ENCODE measurements around the gene DNAH17. TPM values are rescaled to one million over a fixed set of nuclear protein-coding genes. Genes with fewer than 3 reads are reported as not detected.

Gene DNAH17
- total RNA-seq, 1 experiment from 2014 or later: 0.18 TPM

- peaks cover 3% of the 10 kb centered on the region; the same call in 1 of the 2 replicates for H3K36me3 ChIP-seq (ENCODE audit: control insufficient read depth, insufficient read depth, low read length)
- TF ChIP-seq TCF7L2 (IDR thresholded peaks at IDR 0.05; ENCODE audit: low read depth, low read length) (no peak), POLR2AphosphoS5 (IDR thresholded peaks at IDR 0.05; ENCODE audit: low read depth, low read length) (no peak), REST (IDR thresholded peaks at IDR 0.05; ENCODE audit: insufficient read depth in 1 of 2, low read depth in 2 of 2, low read length in 1 of 2) (no peak), SIN3A (IDR thresholded peaks at IDR 0.05; ENCODE audit: borderline replicate concordance, insufficient read depth, low read depth, low read length) (no peak)
- TF ChIP-seq, protein P1, sequence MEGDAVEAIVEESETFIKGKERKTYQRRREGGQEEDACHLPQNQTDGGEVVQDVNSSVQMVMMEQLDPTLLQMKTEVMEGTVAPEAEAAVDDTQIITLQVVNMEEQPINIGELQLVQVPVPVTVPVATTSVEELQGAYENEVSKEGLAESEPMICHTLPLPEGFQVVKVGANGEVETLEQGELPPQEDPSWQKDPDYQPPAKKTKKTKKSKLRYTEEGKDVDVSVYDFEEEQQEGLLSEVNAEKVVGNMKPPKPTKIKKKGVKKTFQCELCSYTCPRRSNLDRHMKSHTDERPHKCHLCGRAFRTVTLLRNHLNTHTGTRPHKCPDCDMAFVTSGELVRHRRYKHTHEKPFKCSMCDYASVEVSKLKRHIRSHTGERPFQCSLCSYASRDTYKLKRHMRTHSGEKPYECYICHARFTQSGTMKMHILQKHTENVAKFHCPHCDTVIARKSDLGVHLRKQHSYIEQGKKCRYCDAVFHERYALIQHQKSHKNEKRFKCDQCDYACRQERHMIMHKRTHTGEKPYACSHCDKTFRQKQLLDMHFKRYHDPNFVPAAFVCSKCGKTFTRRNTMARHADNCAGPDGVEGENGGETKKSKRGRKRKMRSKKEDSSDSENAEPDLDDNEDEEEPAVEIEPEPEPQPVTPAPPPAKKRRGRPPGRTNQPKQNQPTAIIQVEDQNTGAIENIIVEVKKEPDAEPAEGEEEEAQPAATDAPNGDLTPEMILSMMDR (IDR thresholded peaks at IDR 0.05): no peak
- H3K27me3 ChIP-seq (ENCODE audit: control insufficient read depth, insufficient read depth, low read length): no peaks in the 10 kb centered on the region
- in situ Hi-C loops (cut with HindIII; ENCODE audit: low pct_unique_long_range_greater_than_20kb, low sequenced_read_pairs): no loop called here
- ChIA-PET CTCF (interaction anchor here (0.7 kb wide), 1 partner anchor 1125 kb away, joined by 3 read pairs; no protein-coding TSS in a partner anchor), POLR2A (no interaction called here)
- no peak overlapping the region for H3K27ac ChIP-seq (ENCODE audit: low read length)
- ATAC-seq (no peak), DNase-seq (ENCODE audit: low read depth, low spot score) (no peak)
- H3K4me1 ChIP-seq (ENCODE audit: control insufficient read depth, insufficient read depth, low read length): peaks cover 50% of the 10 kb centered on the region
- intact Hi-C loops (cut with micrococcal nuclease; ENCODE audit: unreplicated experiment): no loop called here
- H3K4me3 ChIP-seq (ENCODE audit: low read depth in 2 of 2, low read length in 2 of 2): no peak overlapping the region
- BruUV-seq (replicated peaks): TSS peak; percentile 58
- no peaks in the 10 kb centered on the region for H3K9me3 ChIP-seq (ENCODE audit: control insufficient read depth, insufficient read depth, low read depth, low read length)
Observed at GRCh38 chr17:78380370-78380769, 196.8 kb downstream of the DNAH17 start.

- TF ChIP-seq SIN3A (IDR thresholded peaks at IDR 0.05; ENCODE audit: borderline replicate concordance, insufficient read depth, low read depth, low read length) (no peak), POLR2AphosphoS5 (IDR thresholded peaks at IDR 0.05; ENCODE audit: low read depth, low read length) (no peak), REST (IDR thresholded peaks at IDR 0.05; ENCODE audit: insufficient read depth in 1 of 2, low read depth in 2 of 2, low read length in 1 of 2) (no peak)
- TF ChIP-seq, protein P1 (IDR thresholded peaks at IDR 0.05): no peak
- ChIA-PET CTCF (no interaction called here), POLR2A (interaction anchor here (0.6 kb wide), 1 partner anchor 15 kb away, joined by 3 read pairs; no protein-coding TSS in a partner anchor)
- Histone ChIP-seq H3K4me3 (ENCODE audit: low read depth in 2 of 2, low read length in 2 of 2) (peak overlapping the region; percentile 74 to 89), H3K27ac (ENCODE audit: low read length) (peak overlapping the region; percentile 82), H3K4me1 (ENCODE audit: control insufficient read depth, insufficient read depth, low read length) (peaks cover 52% of the 10 kb centered on the region), H3K9me3 (ENCODE audit: control insufficient read depth, insufficient read depth, low read depth, low read length) (no peaks in the 10 kb centered on the region), H3K27me3 (ENCODE audit: control insufficient read depth, insufficient read depth, low read length) (no peaks in the 10 kb centered on the region), H3K36me3 (ENCODE audit: control insufficient read depth, insufficient read depth, low read length) (peaks cover 3% of the 10 kb centered on the region; the same call in 1 of the 2 replicates)
- in situ Hi-C loops (cut with HindIII; ENCODE audit: low pct_unique_long_range_greater_than_20kb, low sequenced_read_pairs): no loop called here
- DNase-seq (ENCODE audit: low read depth, low spot score): no peak
- BruUV-seq (replicated peaks): TSS peak; percentile 57
- no peak for ATAC-seq
- intact Hi-C loops (cut with micrococcal nuclease; ENCODE audit: unreplicated experiment): no loop called here
Observed at GRCh38 chr17:78379131-78379491, 198.1 kb downstream of the DNAH17 start.
